NCI-H2171 (cell line): ENCODE results near the gene FRAS1.
"Not testable (repeated sequence)": the region's sequence is repeated elsewhere in the genome, so short reads cannot be mapped to it uniquely, and the experiment has no call there.

Experiments
- DNase-seq: peaks from one replicate; lab custom pipeline; 2025; lab: John Stamatoyannopoulos, UW

Gene FRAS1

DNA sequence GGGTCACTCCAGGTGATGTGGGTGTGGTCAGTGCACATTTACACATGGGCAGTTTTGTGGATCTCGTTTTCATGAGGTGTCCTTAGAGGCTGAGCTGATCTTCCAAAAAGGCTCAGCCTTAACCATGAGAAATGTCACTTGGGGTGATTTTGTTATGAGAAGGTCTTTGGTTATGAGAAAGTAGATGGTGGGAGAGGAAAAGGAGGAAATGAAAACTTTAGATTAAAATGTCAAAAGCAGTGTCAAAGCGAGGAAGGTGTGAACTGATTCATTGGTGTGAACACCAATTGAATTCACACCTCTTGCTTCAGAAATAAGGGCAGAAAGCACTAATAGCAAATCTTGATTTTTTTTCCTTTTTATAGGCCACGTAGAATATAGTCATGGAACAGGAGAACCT lies 394.3 kb downstream of the FRAS1 start:
- DNase-seq = no peak

DNA sequence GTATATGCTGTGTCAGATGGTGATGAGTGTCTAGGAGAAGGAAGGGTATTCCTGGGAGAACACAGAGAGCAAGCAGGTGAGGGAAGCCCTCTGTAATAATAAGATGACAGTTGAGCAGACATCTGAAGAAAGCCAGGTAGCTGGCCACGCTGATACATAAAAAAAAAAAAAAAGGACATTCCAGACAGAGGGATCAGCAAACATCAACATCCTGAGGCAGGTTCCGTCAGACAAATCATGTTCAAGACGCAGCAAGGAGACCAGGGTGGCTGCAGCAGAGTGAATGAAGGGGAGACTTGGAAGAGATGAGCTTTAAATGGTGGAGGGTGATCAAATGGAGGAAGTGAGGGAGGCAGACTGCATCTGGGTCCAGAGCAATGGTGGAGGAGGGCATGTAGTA lies 396.9 kb downstream of the FRAS1 start:
- DNase-seq = no peak

DNA sequence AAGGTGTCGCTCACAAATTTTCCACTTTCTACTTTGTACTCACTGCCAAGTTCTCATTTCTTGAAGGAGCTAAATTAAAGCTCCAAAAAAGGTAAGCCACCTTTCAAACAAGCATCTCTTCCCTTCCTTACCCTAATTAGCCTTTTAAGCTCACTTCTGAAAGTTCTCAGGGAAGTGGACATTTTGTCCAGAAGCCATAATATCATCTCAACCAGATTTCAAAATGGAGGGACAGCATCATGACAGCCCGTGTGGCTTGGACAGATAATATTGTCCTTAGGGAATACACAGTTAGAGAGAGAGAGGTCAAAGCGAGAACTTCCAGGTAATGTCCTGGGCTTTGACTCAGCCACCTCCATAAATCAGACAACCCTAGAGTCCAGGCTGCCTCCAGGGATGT lies 400.6 kb downstream of the FRAS1 start:
- no peak for DNase-seq

DNA sequence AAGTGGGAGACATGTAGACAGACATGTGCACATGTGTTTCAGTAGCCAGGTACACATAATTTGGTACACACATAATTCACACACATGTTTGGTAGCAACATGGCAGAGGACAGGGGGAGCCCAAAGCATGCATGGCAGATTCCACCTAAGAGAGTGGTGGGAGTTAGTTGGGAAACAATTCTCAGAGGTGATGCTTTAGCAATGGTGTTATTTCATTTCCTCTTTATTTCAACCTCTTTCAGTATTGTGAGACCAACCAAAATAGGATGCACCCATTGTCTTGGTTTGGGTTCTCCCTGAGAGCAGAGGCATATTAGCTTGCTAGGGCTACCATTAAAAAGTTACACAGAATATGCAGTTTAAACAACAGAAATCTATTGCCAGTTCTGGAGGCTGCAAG lies 402.2 kb downstream of the FRAS1 start:
- DNase-seq = no peak

DNA sequence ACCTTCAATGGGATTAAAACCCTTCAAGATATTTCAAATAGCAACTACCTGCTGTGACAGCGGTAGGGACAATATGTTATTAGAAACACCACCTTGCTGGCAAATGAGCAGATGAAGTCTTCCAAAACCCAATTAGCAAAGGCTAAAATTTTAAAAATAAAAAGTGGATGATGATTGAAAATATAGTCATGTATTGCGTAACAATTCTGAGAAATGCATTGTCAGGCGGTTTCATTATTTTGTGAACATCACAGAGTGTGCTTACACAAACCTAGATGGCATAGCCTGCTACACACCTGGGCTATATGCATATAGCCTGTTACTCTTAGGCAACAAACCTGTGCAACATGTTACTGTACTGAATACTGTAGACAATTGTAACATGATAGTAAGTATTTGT lies 403.2 kb downstream of the FRAS1 start:
- no peak for DNase-seq

DNA sequence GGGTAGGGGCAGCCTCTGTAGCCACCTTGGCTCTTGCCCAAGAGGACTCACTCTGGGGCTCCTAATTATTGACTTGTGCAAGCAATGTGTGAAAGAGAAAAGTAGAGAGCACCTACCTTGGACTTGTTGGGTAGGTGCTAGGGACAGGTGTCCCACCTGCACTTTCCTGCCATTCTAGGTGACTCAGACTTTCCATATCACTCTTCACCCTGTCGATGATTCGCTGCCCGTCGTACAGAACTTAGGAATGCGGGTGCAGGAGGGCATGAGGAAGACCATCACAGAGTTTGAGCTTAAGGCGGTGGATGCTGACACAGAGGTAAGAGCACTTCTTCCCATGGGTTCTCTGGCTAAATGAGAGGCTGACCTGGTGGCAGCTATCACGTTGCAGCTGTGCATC lies 407.1 kb downstream of the FRAS1 start:
- no peak for DNase-seq

DNA sequence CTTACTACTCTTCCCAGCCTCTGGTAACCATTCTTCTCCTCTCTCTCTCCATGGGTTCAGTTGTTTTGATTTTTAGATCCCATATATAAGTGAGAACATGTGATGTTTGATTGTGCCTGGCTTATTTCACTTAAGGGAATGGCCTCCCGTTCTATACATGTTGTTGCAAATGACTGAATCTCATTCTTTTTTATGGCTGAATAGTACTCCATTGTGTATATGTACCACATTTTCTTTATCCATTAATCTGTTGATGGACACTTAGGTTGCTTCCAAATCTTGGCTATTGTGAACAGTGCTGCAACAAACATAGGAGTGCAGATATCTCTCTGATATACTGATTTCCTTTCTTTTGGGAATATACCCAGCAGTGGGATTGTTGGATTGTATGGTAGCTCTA lies 410.1 kb downstream of the FRAS1 start:
- not testable (repeated sequence) for DNase-seq

DNA sequence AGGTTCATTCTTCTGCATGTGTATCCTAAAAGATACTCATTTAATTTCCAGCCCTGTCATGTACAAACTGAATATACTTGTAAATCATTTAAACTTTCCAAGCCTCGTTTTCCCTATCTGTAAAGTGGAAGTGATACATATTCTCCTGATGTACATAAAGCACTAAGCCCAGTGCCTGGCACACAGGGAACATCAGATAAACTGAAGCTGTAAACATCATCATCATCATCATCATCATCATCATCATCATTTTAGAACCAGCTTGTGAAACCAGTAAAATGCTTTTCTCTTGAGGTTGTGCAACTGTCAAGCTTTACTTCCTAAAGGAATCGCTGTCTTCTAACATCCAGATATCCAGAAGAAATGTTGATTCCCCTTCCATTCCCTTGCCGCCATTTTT lies 411.1 kb downstream of the FRAS1 start:
- no peak for DNase-seq

DNA sequence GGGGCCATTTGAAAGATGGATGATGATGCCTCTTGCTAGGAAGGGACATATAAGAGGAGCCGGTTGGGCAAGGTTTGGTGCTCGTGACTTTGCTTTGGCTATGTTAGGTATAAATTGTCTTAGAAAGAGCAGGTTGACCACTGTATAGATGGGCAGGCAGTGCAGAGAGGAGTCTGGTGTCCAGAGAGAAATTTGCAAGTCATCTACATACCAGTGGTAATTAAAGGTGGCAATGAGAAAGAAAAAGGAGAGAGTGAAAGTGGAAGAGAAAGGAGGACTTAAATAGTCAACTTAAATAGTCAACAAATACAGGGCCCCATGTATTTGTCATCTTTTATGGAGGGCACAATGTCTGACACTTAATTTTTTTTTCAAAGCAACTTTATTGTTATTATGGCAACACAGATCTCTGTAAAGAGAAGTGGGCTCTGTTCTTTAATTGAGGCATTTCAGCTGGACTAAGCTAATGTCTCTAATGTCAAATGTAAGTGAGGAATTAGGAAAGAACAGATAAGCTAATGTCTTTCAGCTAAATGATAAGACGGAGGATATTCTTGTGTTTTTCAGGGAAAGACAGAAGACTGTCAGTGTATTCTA lies 419.1 kb downstream of the FRAS1 start:
- DNase-seq = no peak

DNA sequence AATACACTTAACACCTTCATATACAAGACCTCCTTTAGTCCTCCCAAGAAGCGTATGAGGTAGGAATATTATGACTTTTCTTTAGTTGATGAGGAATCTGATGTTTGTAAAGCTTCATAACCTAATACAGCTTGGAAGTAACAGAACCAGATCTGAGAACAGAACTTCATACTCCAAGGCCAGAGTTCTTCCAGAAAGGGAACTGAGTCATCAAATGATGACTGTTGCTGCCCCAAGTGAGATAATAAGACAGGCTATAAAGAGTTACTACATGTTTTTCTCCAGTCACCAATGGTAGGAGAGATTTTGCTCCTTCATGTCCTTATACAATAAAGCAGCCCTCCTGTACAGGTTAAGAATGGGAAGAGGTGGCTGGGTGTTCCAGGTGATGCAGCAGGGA lies 420.2 kb downstream of the FRAS1 start:
- no peak for DNase-seq

DNA sequence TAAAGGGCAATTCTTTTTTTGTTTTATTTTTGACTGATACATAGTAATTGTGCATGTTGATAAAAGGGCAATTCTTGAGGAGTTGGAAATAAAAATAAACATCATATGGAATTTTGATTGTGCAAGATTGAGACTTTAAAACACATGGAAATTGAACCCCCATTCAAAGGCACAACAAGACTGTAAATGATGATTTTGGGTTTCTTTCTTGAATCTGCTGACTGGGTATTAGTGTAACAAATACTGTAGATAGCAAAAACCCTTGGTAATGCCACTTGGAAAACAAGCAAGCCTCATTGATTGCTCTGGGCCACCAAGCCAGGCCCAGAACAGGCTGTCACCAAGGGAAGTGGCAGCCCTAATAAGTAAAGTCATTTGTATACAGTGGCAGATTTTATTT lies 421.4 kb downstream of the FRAS1 start:
- DNase-seq = no peak

DNA sequence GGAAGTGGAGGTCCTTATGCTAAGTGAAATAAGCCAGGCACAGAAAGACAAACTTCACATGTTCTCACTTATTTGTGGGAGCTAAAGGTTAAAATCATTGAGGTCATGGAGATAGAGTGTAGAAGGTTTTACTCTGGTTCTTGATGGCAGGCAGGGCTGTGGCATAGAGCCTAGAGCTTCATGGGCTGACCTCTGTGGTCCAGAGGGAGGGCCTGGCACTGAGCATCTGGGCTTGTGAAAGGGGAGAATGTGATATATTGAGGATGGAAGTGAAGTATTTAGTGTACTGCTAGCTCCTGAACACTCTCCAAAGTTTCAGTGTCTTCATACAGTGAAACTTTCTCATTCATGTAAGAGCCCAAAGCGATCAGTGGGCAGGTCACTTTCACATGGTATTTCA lies 423.2 kb downstream of the FRAS1 start:
- no peak for DNase-seq

DNA sequence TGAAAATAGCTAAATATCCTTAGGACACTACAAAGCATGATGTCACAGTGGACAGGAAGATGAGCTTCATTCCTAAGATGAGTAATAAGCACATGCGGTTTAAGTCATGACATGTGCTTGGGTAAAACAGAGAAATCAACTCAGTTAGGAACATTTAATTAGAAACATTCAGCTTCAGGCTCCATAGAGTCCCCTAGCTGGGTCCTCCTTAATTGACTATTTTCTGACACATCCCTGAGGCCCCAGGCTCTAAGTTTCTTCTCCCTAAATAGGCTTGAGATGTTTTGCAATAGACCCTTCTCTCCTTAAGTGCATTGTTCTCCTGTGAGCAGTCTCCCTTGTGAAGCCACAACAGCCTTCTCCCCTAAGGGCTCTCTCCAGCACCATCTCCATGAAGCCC lies 424.1 kb downstream of the FRAS1 start:
- no peak for DNase-seq

DNA sequence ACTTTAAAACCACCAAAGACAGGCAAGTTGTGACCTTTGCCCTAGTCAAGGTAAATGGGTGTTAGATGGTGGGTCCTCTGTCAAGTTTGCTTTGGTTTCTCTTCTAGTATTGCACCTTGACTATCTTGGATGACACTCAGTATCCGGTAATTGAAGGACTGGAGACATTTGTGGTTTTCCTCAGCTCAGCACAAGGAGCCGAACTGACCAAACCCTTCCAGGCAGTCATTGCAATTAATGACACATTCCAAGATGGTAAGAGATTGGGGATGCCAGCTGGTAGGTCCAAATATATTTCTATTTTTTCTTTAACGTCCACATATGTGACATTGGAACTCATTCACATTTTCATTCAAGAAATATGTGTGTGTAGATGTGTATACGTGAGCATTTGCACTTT lies 425.2 kb downstream of the FRAS1 start:
- no peak for DNase-seq

DNA sequence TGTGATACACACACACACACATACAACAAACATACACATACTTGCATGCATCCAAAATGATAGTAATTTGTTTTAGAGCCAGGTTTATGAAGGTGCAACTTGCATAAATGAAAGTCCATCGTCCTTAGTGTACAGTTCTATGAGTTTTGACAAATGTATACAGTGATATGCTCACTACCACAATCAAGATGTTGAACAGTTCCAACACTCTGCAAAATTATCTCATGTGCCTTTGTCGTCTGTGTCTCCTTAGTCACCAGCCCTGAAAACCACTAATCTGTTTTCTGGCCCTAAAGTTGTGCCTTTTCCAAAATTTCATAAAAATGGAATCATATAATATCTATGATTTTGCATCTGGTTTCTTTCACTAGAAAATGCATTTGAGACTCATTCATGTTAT lies 426.7 kb downstream of the FRAS1 start:
- no peak for DNase-seq

DNA sequence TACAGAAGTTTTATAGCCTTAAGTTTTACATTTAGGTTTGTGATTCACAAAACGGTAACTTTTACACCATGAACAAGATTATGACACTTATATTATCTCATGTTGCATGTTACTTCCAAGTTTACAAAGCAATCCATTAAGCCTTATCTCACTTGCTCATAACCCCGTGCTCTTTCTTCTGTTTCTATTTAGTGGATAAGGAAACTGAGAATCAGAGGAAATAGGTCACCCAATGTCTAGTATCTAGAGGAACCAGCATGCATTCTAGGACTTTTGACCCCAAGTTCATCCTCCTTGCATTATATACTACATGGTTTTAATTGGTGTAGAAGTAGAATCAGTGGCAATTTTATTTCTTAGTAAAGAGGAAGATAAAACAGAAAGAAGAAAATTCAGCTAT lies 427.5 kb downstream of the FRAS1 start:
- no peak for DNase-seq

DNA sequence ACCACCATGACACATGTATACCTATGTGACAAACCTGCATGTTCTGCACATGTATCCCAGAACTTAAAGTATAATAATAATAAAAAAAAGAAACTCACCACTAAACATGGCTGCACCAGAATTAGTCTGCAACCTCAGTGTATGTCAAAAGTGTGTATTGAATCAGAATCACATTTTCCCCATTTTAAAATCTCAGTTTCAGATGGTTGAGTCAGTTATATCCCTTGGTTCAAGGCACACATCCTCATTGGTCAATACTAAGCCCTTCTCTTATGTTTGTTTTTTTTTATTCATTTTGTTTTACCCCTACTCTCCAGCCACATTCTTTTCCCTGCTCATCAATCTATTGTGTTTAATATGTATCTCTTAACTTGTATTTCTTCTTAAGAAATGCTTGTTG lies 436.6 kb downstream of the FRAS1 start:
- DNase-seq = no peak

DNA sequence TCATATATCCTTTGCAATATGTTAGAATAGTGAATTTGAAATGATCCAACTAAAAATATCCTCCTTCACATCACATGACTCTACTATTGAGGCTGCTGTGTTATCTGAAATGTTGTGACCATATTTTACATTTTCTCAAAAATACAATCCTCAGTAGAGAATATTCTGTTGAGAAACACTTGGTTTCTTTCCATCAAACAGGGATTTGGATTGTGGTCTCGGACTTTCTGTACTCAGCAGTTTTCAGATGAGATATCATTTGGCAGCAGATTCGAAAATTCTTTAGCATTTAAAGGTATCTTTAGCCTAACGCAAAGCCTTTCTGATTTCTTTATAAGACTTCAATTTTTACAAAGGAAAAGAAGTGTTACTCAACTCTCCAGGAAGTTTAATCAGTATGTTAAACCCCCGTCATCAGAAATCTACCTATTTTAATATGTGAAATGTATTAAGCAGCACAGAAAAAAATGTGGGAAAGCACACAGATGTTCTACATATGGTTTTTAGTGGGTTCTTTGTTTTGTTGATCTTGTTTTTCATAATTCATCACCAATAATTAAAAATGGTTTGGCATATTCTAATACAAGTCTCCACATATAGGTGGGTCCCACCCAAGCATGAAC lies 439.0 kb downstream of the FRAS1 start:
- DNase-seq = no peak

DNA sequence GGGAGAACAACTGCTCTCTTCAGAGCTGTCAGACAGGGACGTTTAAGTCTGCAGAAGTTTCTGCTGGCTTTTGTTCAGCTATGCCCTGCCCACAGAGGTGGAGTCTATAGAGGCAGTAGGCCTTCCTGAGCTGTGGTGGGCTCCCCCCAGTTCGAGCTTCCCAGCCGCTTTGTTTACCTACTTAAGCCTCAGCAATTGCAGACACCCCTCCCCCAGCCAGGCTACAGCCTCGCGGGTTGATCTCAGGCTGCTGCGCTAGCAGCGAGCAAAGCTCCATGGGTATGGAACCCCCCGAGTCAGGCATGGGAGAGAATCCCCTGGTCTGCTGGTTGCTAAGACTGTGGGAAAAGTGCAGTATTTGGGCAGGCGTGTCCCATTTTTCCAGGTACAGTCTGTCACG lies 449.1 kb downstream of the FRAS1 start:
- not testable (repeated sequence) for DNase-seq

DNA sequence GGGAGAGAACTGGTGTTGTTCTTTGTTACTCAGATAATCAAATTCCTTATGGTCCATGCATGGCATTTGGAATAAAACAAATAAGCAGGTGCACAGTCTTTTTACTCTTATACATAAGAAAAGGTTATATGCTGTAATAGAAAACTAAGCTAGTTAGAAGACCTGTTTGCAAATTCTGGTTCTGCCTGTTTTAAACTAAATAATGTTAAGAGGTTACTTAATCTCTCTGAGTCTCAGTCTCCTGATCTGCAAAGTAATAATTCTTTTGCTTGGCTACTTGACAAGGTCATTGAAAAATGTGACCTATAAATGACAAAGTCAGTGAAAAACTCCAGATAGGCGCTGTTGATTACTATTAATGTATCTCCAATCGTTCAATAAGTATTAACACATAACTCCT lies 451.9 kb downstream of the FRAS1 start:
- no peak for DNase-seq

DNA sequence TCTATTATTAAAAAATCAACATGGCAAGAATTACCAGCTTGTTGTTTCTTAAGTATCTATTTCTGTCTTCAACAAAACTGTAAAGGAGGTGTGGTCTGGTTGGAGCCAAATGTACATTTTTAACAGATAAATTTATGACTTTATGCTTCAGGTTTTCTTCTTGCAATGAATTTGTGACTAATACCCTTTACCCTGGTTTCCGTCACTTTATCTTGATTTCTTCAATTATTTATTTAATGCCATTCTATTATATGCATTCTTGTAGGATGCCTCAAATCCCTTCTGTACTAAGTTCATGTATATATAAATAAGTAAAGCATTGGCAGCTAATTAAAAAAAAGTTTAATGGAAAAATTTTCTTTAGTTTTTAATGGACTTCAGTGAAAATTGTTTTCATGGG lies 453.0 kb downstream of the FRAS1 start:
- DNase-seq = no peak

DNA sequence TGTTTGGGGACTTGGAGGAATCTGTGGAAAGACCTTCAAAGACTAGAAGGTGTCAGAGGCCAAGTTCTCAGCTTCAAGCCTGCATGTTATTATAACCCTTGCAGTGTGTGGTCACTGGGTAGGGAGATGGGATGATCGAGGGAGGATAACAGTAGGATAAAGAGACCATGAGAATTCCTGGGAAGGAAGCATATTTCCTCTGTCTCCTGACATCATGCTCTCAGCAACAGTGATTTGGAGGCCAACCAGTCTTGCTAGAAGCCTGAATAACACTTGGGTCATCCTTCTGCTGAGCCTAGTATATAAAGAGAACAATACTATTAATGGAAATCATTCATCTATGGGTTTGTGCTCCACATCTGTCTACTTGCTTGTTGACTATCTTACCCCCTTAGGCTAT lies 453.6 kb downstream of the FRAS1 start:
- no peak for DNase-seq

DNA sequence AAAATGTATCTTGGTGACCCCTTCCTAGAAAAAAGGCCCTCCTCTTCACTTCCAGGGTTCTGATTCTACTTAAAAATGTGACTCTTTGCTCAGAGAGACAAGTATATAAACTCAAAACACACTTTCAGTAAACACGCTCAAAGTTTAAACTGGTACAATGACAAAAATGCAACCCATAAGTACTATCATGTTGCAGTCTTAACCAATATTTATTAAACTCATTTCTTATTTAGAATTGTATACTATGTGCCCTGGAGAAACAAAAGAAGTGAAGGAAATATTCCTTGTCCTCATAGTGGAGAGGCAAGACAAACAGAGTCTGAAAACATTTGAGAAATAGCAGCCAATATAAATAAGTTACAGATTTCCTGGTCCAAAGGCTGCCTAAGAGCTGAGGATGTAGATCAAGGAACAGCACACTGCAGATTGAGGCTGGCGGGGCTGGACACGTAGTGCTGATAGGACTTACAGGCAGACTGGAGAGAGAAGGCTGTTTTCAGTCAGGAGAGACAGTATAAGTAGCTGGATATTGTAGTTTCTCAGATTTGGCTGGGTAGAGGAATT lies 455.3 kb downstream of the FRAS1 start:
- DNase-seq = no peak

DNA sequence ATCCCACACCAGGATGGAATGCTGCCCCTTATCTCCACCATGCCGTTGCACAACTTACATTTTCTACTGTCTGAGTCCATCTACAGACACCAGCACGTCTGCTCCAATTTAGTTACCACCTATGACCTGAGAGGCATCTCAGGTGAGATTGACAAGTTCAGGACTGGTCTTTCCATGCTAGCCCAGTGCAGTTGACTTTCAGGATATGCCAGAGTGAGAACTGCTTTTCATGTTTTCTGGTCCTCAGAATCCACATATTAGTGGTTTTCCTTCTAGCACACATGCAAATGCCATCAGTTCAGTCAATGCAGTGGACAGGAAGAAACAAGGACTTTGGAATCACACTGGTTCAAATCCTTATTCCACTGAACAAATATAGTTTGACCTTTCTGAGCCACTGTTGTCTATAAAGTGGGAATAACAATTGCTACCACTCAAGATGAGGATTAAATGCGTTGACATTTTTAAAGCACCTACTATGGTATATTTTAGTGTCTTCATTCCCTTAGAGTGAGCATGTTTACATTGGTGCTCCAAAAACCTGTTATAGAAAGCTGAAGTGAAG lies 456.4 kb downstream of the FRAS1 start:
- DNase-seq = no peak
